Ovary (tissue), 9 donors: ENCODE measurements around the gene FGF3. TPM values are rescaled to one million over a fixed set of nuclear protein-coding genes. Genes with fewer than 3 reads are reported as not detected.

Experiments
- DNase-seq, 5 donors: peaks; one replicate each; pipeline ENCODE4 v3.0.0-alpha.2; 2019 to 2020
- H3K27ac ChIP-seq, 2 donors: fragments of 200-600 bp; one replicate each; pipeline versions ENCODE4 v1.5.1 to v1.8.0; 2019 to 2022
- H3K27me3 ChIP-seq: fragments of 200-600 bp; one replicate; pipeline ENCODE4 v1.8.0; 2022
- H3K36me3 ChIP-seq: fragments of 200-600 bp; sonication (generic); one replicate; pipeline ENCODE4 v1.5.1; 2019
- H3K4me1 ChIP-seq: one replicate; pipeline ENCODE4 v1.8.1; 2013; ENCODE audit warnings: mild to moderate bottlenecking, moderate library complexity; ENCODE audit not compliant: insufficient read depth
- H3K4me3 ChIP-seq: fragments of 200-600 bp; sonication (generic); one replicate; pipeline ENCODE4 v1.5.1; 2017
- H3K9me3 ChIP-seq, 2 donors: fragments of 200-600 bp in 1 of 2; sonication (generic) in 1 of 2; one replicate each; pipeline versions ENCODE4 v1.5.1 to v1.8.1; 2013 to 2019; ENCODE audit warnings: mild to moderate bottlenecking in 1 of 2, moderate library complexity in 1 of 2
- EP300 ChIP-seq: sonication (generic); formaldehyde crosslinking; IDR thresholded peaks from one replicate; pipeline ENCODE4 v1.6.1; 2017; ENCODE audit warnings: antibody characterized with exemption
- POLR2A ChIP-seq: fragments of 450-650 bp; IDR thresholded peaks from one replicate; pipeline ENCODE4 v1.6.1; 2017; ENCODE audit warnings: antibody characterized with exemption, mild to moderate bottlenecking, moderate library complexity
- WGBS, 3 donors: extraction: QIAGEN DNeasy Blood & Tissue Kit in 1 of 3; methylation state at CpG; one replicate each; pipeline versions ENCODE4 v1.1.5 to v1.1.7; 2013 to 2017; 5-methylcytosine and 5-hydroxymethylcytosine counted together
- intact Hi-C, 4 donors: fragments of 100-400 bp; cut with DNase I; formaldehyde crosslinking; loops; one replicate each; pipeline versions ENCODE4 v1.11.0 to v1.15.1; 2022 to 2023
- polyA plus RNA-seq, 2 donors: library from polyadenylated mRNA; stranded (reverse); fragments of 200-250 nt in 1 of 2; fragments of 350-450 nt in 1 of 2; fragmentation: Illumina TruSeq in 1 of 2; extraction: RNeasy Lipid Tissue Mini Kit (QIAGEN cat#74804) in 1 of 2; gene quantifications; one replicate each; pipeline ENCODE4 v1.2.3, GENCODE V29; 2013 to 2014
- total RNA-seq, 7 donors: library from RNA; depleted of rRNA in 2 of 7; stranded (reverse); fragments of >200 nt in 2 of 7; fragmentation: NEBNext Ultra II Directional in 3 of 7; extraction: Animal tissue kit (Norgen Biotek cat#: 25700) in 3 of 7; gene quantifications; one replicate each; pipeline versions ENCODE4 v1.1.0 to v1.2.4, GENCODE V29; 2016 to 2023
- TF ChIP-seq, protein P1 (sequence below), 3 donors: fragments of 450-650 bp in 2 of 3; fragments of 200-600 bp in 1 of 3; IDR thresholded peaks; one replicate each; pipeline versions ENCODE4 v1.5.1 to v1.8.0; 2016 to 2022; ENCODE audit warnings: antibody characterized with exemption in 3 of 3, mild to moderate bottlenecking in 1 of 3
- donor health status: DM: no; HTN: no; CAD: no; lungs with moderate emphysema.
- donor health status: DM: no; HTN: no; CAD: no.
- donor health status: Bipolar disorder and iron deficiency.
- donor health status: DM: yes; HTN: yes; CAD: no.
- donor health status: DM: no; HTN: no; CAD: no.
- donor health status: DM: yes; HTN: yes; CAD: no.

Gene FGF3
- total and polyA plus RNA-seq, 9 donors = not detected

- intact Hi-C loops = no loop called here
- Histone ChIP-seq H3K36me3 (no peaks in the 10 kb centered on the region), H3K27ac (no peak overlapping the region), H3K9me3 (no peaks in the 10 kb centered on the region), H3K4me3 (no peak overlapping the region), H3K4me1 (no peaks in the 10 kb centered on the region), H3K27me3 (no peaks in the 10 kb centered on the region)
- 94 to 98% (median 94%) methylated on average over 3 of the region's 3 CpGs for WGBS, 3 donors
- TF ChIP-seq, protein P1, sequence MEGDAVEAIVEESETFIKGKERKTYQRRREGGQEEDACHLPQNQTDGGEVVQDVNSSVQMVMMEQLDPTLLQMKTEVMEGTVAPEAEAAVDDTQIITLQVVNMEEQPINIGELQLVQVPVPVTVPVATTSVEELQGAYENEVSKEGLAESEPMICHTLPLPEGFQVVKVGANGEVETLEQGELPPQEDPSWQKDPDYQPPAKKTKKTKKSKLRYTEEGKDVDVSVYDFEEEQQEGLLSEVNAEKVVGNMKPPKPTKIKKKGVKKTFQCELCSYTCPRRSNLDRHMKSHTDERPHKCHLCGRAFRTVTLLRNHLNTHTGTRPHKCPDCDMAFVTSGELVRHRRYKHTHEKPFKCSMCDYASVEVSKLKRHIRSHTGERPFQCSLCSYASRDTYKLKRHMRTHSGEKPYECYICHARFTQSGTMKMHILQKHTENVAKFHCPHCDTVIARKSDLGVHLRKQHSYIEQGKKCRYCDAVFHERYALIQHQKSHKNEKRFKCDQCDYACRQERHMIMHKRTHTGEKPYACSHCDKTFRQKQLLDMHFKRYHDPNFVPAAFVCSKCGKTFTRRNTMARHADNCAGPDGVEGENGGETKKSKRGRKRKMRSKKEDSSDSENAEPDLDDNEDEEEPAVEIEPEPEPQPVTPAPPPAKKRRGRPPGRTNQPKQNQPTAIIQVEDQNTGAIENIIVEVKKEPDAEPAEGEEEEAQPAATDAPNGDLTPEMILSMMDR (IDR thresholded peaks at IDR 0.05) = no peak
- TF ChIP-seq POLR2A (no peak), EP300 (no peak)
- DNase-seq = no peak
These were observed 47.4 kb upstream of the FGF3 start for GRCh38 chr11:69866648-69867047.

GRCh38 chr11:69865707-69866106 is 46.5 kb upstream of the FGF3 start:
- Histone ChIP-seq H3K27ac (no peak overlapping the region), H3K36me3 (no peaks in the 10 kb centered on the region), H3K4me3 (no peak overlapping the region), H3K9me3 (no peaks in the 10 kb centered on the region), H3K4me1 (no peaks in the 10 kb centered on the region), H3K27me3 (no peaks in the 10 kb centered on the region)
- 68 to 74% (median 69%) methylated on average over 5 of the region's 5 CpGs for WGBS, 3 donors
- DNase-seq = no peak
- TF ChIP-seq POLR2A (no peak), EP300 (no peak)
- TF ChIP-seq, protein P1 (IDR thresholded peaks at IDR 0.05) = no peak
- intact Hi-C loops = no loop called here

DNA sequence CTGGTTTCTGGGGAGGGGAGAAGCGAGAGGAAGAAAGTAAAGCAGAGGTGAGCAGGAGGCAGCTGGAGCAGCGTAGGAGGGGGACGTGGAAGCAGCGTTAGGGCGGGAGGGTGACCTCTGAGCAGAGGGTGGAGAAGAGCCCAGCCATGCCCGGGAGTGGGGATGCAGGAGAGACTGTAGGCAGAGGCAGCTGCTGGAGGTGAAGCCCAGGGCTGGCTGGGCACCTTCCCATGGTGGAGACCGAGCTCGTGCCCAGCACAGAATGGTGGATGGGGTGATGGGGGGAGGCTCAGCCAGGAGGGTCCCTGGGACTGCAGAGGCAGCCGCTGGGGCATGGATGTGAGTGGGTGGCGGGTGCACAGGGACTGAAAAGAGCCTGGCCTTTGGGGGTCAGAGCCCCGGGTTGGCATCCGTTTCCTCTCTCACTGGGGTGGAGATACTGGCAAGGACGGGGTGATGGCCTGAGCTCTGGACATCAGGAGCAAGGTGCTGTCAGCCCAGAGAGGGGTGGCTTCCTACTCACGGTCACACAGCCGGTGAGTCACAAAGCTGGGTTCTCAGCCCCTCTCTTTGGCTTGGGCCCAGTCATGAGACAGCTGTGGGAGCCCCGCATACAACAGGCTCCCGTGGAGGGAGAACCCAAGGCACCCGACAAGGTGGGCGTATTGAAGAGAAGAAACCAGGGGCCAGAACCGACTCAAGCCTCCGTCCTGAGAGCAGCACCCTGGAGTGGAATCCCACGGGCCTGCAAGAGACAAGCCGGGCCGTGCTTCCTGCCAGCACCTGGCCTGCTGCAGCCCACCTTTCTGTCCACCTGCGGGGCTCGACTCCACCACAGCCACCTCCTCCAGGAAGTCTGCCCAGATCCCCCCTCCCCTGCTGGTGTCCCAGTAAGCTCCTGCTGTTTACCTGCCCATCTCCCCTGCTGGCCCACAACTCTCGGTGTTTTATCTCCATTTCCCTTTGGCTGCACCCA is 45.8 kb upstream of the FGF3 start:
- no peaks in the 10 kb centered on the region for H3K36me3 ChIP-seq
- DNase-seq = no peak
- no peaks in the 10 kb centered on the region for H3K4me1 ChIP-seq
- no peaks in the 10 kb centered on the region for H3K9me3 ChIP-seq
- whole genome bisulfite sequencing, 3 donors = 60 to 71% (median 63%) methylated on average over 27 of the region's 27 CpGs
- H3K27ac ChIP-seq = no peak overlapping the region
- H3K4me3 ChIP-seq = no peak overlapping the region
- no peak for TF ChIP-seq POLR2A
- TF ChIP-seq, protein P1 (IDR thresholded peaks at IDR 0.05) = no peak
- TF ChIP-seq EP300 = no peak
- intact Hi-C loops = no loop called here
- H3K27me3 ChIP-seq = no peaks in the 10 kb centered on the region

GRCh38 chr11:69863544-69864200 is 44.5 kb upstream of the FGF3 start:
- Histone ChIP-seq H3K4me1 (no peaks in the 10 kb centered on the region), H3K9me3 (no peaks in the 10 kb centered on the region), H3K36me3 (no peaks in the 10 kb centered on the region), H3K27me3 (no peaks in the 10 kb centered on the region), H3K4me3 (no peak overlapping the region), H3K27ac (no peak overlapping the region)
- no peak for DNase-seq
- intact Hi-C loops = no loop called here
- TF ChIP-seq EP300 = no peak
- TF ChIP-seq POLR2A = no peak
- TF ChIP-seq, protein P1 (IDR thresholded peaks at IDR 0.05) = no peak
- 87 to 90% (median 89%) methylated on average over 17 of the region's 17 CpGs for WGBS, 3 donors
